Skeletal muscle tissue (tissue), 4 donors: Measurements from ENCODE around the gene CNDP1. TPM values are rescaled to one million over a fixed set of nuclear protein-coding genes. Genes with fewer than 3 reads are reported as not detected.

ENCODE experiments used
- H3K27ac ChIP-seq: one replicate; pipeline ENCODE4 v1.7.0; 2013; ENCODE audit warnings: mild to moderate bottlenecking, low read depth, low read length, inconsistent platforms
- H3K27me3 ChIP-seq, 3 donors: one replicate each; pipeline ENCODE4 v1.7.0; 2013; ENCODE audit warnings: low read length in 3 of 3; ENCODE audit not compliant: control insufficient read depth in 3 of 3, insufficient read depth in 3 of 3
- H3K36me3 ChIP-seq, 3 donors: one replicate each; pipeline ENCODE4 v1.7.0; 2013; ENCODE audit warnings: low read length in 3 of 3; ENCODE audit not compliant: control insufficient read depth in 3 of 3, insufficient read depth in 3 of 3
- H3K4me1 ChIP-seq, 3 donors: one replicate each; pipeline ENCODE4 v1.7.0; 2013; ENCODE audit warnings: low read length in 3 of 3, mild to moderate bottlenecking in 3 of 3; ENCODE audit not compliant: control insufficient read depth in 3 of 3, insufficient read depth in 3 of 3
- H3K4me3 ChIP-seq, 3 donors: one replicate each; pipeline ENCODE4 v1.7.0; 2013; ENCODE audit warnings: low read length in 3 of 3
- H3K9ac ChIP-seq, 3 donors: one replicate each; pipeline ENCODE4 v1.7.0; 2013; ENCODE audit warnings: low read length in 3 of 3, mild to moderate bottlenecking in 3 of 3, moderate library complexity in 2 of 3, low read depth in 1 of 3
- H3K9me3 ChIP-seq, 3 donors: one replicate each; pipeline ENCODE4 v1.7.0; 2013; ENCODE audit warnings: low read length in 3 of 3; ENCODE audit not compliant: control insufficient read depth in 3 of 3
- total RNA-seq: library from RNA; depleted of rRNA; stranded (reverse); fragments of >200 nt; gene quantifications from one replicate; pipeline ENCODE4 v1.2.3, GENCODE V29; 2014
- donor health status: Osteomylitis.

Gene CNDP1
- total RNA-seq, 1 donor from 2014 or later: not detected

GRCh38 chr18:74626049-74626874 lies 92.0 kb downstream of the CNDP1 start:
- Histone ChIP-seq H3K4me1 (peaks cover 0 to 4% (median 0%) of the 10 kb centered on the region in 3 donors), H3K27me3 (no peaks in the 10 kb centered on the region), H3K9me3 (no peaks in the 10 kb centered on the region), H3K36me3 (peaks cover 0 to 3% (median 0%) of the 10 kb centered on the region in 3 donors), H3K9ac (no peak overlapping the region), H3K4me3 (no peak overlapping the region), H3K27ac (no peak overlapping the region)

- H3K4me1 ChIP-seq: no peaks in the 10 kb centered on the region
- H3K27me3 ChIP-seq: no peaks in the 10 kb centered on the region
- no peak overlapping the region for H3K27ac ChIP-seq
- H3K36me3 ChIP-seq: peaks cover 11 to 28% (median 21%) of the 10 kb centered on the region in 3 donors
- H3K9me3 ChIP-seq: no peaks in the 10 kb centered on the region
- H3K9ac ChIP-seq: no peak overlapping the region
- no peak overlapping the region for H3K4me3 ChIP-seq
Observed at GRCh38 chr18:74630804-74631203, 96.5 kb downstream of the CNDP1 start.

- Histone ChIP-seq H3K27me3 (no peaks in the 10 kb centered on the region), H3K36me3 (peaks cover 11 to 28% (median 21%) of the 10 kb centered on the region in 3 donors), H3K27ac (no peak overlapping the region), H3K9ac (no peak overlapping the region), H3K4me1 (no peaks in the 10 kb centered on the region), H3K9me3 (no peaks in the 10 kb centered on the region), H3K4me3 (no peak overlapping the region)
Observed at GRCh38 chr18:74631212-74631611, 96.9 kb downstream of the CNDP1 start.

GRCh38 chr18:74631623-74632350 lies 97.5 kb downstream of the CNDP1 start:
- H3K27me3 ChIP-seq: no peaks in the 10 kb centered on the region
- H3K4me1 ChIP-seq: no peaks in the 10 kb centered on the region
- H3K36me3 ChIP-seq: peaks cover 11 to 28% (median 21%) of the 10 kb centered on the region in 3 donors
- H3K9ac ChIP-seq: no peak overlapping the region
- no peaks in the 10 kb centered on the region for H3K9me3 ChIP-seq
- no peak overlapping the region for H3K27ac ChIP-seq
- no peak overlapping the region for H3K4me3 ChIP-seq

GRCh38 chr18:74632351-74632679 lies 98.0 kb downstream of the CNDP1 start:
- no peak overlapping the region for H3K4me3 ChIP-seq
- no peaks in the 10 kb centered on the region for H3K4me1 ChIP-seq
- H3K36me3 ChIP-seq: peaks cover 11 to 28% (median 21%) of the 10 kb centered on the region in 3 donors
- no peak overlapping the region for H3K27ac ChIP-seq
- H3K9ac ChIP-seq: no peak overlapping the region
- H3K9me3 ChIP-seq: no peaks in the 10 kb centered on the region
- no peaks in the 10 kb centered on the region for H3K27me3 ChIP-seq

GRCh38 chr18:74632856-74633255 lies 98.6 kb downstream of the CNDP1 start:
- H3K27me3 ChIP-seq: no peaks in the 10 kb centered on the region
- no peak overlapping the region for H3K9ac ChIP-seq
- no peak overlapping the region for H3K27ac ChIP-seq
- no peaks in the 10 kb centered on the region for H3K9me3 ChIP-seq
- H3K4me3 ChIP-seq: no peak overlapping the region
- H3K36me3 ChIP-seq: peaks cover 11 to 28% (median 21%) of the 10 kb centered on the region in 3 donors
- H3K4me1 ChIP-seq: no peaks in the 10 kb centered on the region

- H3K27me3 ChIP-seq: no peaks in the 10 kb centered on the region
- H3K4me1 ChIP-seq: no peaks in the 10 kb centered on the region
- H3K4me3 ChIP-seq: no peak overlapping the region
- no peak overlapping the region for H3K27ac ChIP-seq
- no peaks in the 10 kb centered on the region for H3K9me3 ChIP-seq
- no peak overlapping the region for H3K9ac ChIP-seq
- peaks cover 11 to 28% (median 21%) of the 10 kb centered on the region in 3 donors for H3K36me3 ChIP-seq
Observed at GRCh38 chr18:74633652-74634352, 99.5 kb downstream of the CNDP1 start.

- Histone ChIP-seq H3K4me3 (no peak overlapping the region), H3K36me3 (peaks cover 11 to 28% (median 21%) of the 10 kb centered on the region in 3 donors), H3K27me3 (no peaks in the 10 kb centered on the region), H3K4me1 (no peaks in the 10 kb centered on the region), H3K9ac (no peak overlapping the region), H3K27ac (no peak overlapping the region), H3K9me3 (no peaks in the 10 kb centered on the region)
Observed at GRCh38 chr18:74635224-74635975, 101.1 kb downstream of the CNDP1 start.
